Hepatic stellate cell (primary cell): Measurements from ENCODE around the gene ZNHIT3.

Experiments used
- DNase-seq: peaks from one replicate; pipeline ENCODE4 v3.0.0; 2011; ENCODE audit warnings: low spot score

The ZNHIT3 gene

DNA sequence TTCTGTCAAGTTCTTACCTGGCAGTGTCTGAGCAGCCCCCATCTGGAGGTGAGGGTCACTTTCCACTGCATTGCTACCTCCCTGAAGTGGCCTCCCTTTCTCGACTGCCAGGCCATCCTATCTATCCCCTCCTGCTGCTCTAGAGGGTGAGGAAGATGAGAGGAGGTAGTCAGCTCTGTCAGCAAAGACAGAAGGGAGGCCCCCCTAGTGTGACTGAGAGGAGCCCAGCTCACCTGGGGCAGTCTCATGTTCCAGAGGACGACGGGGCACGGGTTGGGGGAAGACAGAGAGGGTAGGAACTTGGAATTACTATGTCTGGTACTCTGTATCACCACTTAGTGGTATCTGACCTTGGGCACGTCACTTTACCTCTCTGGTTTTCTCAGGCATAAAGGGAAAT, 26.2 kb downstream of the ZNHIT3 start:
- DNase-seq, result no peak

DNA sequence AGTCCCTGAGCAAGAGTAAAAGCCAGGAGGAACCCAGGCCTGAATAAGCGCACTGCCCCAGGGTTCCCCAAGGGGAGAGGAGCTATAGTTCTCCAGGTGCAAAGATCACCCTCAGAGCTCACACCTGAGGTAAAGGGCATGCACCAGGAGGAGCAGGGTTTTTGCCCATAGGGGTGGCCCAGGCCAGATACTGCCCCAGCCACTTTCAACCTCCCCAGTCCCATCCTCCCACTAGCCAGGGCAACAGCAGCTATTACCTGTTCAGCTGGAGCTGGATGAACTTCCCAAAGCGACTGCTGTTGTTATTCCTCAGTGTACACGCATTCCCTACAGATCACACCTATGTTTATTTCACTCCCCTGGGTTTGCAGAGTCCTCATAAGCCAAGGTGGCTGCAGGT, 28.4 kb downstream of the ZNHIT3 start:
- no peak for DNase-seq

DNA sequence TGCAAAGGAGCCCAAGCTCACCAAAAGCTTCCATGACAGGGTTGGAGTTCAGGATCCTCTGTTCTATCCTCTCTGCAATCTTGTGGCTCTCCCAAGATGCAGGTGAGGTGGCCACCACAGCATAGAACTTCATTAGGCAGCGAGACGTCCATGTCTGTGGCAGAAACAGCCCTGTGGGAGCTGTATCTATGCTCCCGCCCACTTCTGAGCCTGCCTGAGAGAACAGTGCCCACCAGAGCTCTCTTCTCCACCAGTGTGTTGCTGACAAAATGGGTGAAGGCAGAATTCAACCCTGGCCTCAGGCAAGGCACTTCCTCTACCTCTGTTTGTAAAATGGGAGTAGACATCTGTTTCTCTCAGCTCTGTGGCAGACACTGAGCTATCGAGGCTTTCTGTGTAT, 29.4 kb downstream of the ZNHIT3 start:
- DNase-seq, result no peak

DNA sequence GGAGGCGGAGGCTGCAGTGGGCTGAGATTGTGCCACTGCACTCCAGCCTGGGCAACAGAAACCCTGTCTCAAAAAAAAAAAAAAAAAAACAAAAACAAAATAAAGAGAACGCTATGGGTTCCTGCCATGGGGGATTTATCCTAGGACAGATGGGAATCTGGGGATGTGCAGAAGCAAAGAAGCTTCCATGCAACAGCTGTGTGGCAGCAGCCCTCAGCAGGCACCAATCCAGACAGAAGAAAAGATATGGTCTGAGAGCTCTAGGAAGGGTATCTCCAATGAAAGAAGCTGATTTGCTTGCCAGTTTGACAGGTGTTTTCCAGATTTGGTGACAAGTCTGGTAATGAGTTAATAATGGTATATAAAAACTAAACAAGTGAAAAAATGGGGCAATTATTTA, 36.6 kb downstream of the ZNHIT3 start:
- DNase-seq, result no peak

DNA sequence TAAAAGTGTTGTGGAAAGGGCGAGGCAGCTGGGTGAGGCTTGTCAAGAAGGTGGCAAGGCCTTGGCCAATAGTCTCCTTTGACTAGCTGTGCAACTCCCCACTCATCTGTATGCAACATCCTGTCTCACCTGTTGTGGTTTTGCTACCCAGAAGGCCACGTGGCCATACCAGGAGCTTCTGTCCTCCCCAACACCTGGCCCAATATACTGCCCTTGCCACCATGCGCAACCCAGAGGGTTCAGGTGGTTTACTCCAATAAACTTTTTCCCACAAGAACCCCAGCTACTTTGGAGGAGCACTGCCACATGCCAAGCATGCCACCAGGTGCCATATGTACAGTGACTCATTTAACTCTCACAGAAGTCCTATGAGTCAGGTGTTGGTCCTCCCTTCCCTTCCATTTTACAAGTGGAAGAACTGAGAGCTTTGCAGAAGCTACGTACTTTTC, 38.0 kb downstream of the ZNHIT3 start:
- DNase-seq, result no peak

DNA sequence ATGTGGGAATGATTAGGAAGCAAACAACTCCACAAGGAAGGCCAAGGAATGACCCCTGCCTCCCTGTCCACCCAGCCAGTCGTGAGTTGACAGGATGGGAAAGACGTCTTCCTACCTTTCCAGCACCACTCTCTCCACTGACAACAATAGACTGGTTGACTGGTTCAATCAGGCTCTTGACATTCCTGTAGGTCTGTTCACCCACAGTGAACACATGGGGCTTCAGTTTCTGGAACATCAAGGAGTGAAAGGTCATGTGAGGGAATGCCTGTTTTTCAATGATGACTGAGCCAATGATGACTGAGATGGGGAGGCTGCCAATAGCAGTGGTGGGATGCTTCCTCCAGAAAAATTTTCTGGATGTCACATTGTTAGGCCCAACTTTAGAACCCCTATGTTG, 38.6 kb downstream of the ZNHIT3 start:
- no peak for DNase-seq

- no peak for DNase-seq
Measured at GRCh38 chr17:36525888-36526287, 39.4 kb downstream of the ZNHIT3 start.

DNA sequence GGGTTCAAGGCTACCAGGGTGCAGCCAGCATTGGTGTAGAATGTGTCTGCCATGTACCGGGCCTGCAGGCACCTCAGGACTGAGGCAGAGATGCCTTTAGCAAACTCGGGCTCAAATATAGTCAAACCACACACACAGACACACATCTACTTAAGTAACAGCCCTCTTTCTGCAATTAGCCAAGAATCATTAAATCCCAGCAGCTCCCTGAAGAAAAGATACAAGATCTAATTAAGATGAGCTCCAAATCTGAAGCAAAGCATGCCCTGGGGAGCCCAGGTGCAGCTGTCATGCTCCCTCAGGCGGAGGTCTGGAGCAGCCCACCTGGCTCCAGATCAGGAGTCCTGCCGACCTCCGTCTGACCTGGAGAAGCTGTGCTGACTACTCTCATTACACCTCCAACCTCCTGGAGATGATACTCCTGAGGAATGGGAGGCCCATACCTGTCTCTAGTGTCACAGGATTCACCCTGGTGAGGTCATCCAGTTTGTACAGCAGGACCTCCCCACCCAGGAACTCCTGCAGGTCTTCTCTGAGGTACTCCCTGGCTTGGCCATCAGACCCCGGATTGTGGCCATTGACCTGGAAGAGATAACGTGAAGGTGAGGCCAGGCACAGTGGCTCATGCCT, 41.3 kb downstream of the ZNHIT3 start:
- DNase-seq, result no peak

DNA sequence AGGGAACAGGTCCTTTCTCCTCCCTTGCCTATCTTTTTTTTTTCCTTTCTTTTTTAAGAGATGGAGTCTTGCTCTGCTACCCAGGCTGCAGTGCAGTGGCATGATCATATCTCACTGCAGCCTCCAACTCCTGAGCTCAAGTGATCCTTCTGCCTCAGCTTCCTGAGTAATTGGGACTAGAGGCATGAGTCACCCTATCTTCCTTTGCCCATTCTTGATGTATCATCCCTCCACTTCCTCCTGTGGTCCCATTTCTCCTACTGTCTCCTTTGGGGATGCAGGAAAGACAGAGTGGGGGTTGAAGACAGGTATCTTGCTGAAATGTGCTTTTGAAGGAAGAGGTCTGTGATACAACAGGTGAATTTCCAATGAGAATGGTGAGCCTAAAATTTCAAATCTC, 42.6 kb downstream of the ZNHIT3 start:
- DNase-seq, result peak; percentile 36

- DNase-seq, result no peak
Measured at GRCh38 chr17:36532435-36532975, 46.0 kb downstream of the ZNHIT3 start.

GRCh38 chr17:36533935-36534839, 47.7 kb downstream of the ZNHIT3 start:
- DNase-seq, result peak; percentile 66

DNA sequence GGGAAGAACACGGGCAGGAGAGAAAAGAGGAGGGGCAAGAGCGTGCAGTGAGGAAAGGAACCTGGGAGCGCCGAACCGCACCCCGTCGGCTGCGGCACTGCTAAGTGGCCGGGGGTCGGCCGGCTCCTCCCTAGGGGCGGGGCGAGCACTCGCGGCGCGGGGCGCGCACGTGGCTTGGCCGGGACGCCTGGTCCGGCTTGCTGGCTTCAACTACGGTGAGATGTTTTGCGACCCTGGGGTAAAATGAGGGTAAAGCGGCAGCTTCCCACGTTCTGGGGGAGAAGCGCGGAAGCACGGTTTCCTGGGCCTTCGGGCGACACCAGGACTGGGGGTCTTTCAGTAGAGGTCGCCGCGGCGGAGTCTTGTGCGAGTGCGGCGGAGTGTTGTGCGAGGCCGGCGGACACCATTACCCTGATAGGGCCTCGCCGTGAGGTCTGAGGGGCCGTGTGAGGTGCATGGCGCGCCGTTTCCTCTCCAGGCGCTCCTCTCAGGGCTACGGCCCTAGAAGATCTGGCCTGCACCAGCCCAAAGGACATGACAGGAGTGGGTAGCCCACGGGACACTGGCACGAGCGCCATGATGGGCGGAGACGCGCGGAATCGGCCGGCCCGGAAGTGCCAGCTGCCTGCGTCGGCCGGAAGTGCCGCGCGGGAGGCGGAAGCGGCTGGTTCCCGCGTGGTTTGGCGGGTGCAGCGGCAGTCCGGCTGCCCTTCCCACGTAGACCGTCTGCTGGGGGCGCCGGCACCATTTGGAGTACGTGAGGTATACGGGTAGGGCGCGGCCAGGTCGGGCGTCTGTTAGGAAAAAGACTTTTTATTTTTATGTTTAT, 48.6 kb downstream of the ZNHIT3 start, which contains the start of the genes MYO19 and PIGW:
MYO19 (minus strand) TSS at position 29 of the 829 bp plus-strand sequence. CDS start 2,330 bp downstream, outside the sequence.
PIGW (plus strand) TSS at position 148 of the 829 bp plus-strand sequence. CDS start 2,115 bp downstream, outside the sequence.
- DNase-seq, result peak; percentile 88

DNA sequence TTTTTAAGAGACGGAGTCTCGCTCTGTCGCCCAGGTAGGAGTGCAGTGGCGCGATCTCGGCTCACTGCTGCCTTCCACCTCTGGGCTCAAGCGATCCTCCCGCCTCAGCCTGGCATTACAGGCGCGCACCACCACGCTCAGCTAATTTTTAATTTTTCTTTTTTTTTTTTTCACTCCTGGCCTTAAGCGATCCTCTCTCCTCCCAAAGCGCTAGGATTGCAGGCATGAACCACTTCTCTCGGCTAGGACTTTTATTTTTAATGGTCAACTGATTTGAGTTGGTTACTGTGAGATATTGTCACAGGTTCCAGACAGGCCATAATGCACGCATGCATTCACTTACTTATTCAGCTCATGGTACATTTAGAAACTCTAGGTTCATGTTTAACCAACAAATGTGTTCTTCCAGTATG, 49.2 kb downstream of the ZNHIT3 start:
- DNase-seq, result no peak

DNA sequence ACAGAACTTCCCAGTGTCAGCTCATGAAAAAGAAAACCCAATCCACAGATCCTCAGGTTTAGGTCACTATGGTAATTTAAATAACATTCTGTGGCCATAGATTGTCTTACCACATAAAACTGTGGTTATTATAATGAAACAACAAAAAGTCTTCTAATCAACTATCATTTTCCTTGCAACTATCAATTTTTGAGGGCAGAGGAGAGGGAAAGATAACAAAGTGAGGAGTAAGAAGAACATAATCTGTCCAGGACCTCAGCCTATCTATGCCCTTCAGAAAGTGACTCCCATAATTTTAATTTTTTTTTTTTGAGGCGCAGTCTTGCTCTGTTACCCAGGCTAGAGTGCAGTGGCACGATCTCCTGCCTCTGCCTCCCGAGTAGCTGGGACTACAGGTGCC, 54.2 kb downstream of the ZNHIT3 start:
- no peak for DNase-seq

DNA sequence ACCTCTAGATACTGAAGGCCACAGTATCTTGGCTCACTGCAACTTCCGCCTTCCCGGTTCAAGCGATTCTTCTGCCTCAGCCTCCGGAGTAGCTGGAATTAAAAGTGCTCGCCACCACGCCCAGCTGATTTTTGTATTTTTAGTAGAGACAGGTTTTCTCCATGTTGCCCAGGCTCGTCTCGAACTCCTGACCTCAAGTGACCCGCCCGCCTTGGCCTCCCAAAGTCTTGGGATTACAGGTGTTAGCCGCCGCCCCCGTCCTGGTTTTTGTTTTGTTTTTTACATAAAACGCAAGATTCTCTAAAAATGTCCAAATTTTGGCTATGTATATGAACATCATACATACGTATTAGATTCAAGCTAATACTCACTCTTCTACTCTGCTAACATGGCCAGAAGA, 56.3 kb downstream of the ZNHIT3 start:
- no peak for DNase-seq

DNA sequence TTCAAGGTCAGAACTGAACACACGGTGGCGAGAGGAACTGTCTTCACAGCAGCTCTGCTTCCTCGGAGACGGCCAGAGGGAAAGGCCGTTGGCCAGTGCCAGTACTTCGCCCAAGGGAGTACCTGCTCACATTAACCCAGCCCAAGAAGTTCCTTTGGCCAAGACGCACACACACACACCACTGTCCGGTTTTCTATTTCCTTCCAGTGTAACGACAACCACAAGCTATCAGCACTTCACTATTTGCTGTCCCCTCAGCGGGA, 57.5 kb downstream of the ZNHIT3 start:
- no peak for DNase-seq

GRCh38 chr17:36544307-36545076, 58.0 kb downstream of the ZNHIT3 start, which contains the start of gene GGNBP2:
Gene GGNBP2, plus strand, starts transcription at chr17:36544919. Its CDS starts 806 bp downstream, at chr17:36545725.
- DNase-seq, result peak; percentile 90

- DNase-seq, result no peak
Measured at GRCh38 chr17:36545077-36545464, 58.6 kb downstream of the ZNHIT3 start.
